RWPE1 (cell line): Measurements from ENCODE around the gene TRANK1.
"Not testable (repeated sequence)": the region's sequence is repeated elsewhere in the genome, so short reads cannot be mapped to it uniquely, and the experiment has no call there.

Source experiments
- CTCF ChIA-PET: fragments of 350-600 bp; sonication (Branson Sonifier 250); formaldehyde crosslinking; extraction: SDS; loops from one replicate; lab custom pipeline; 2021; lab: Yijun Ruan, JAX
- POLR2A ChIA-PET: fragments of 400-600 bp; formaldehyde crosslinking; extraction: SDS; loops from one replicate; lab custom pipeline; 2020; ENCODE audit warnings: antibody characterized with exemption; ENCODE audit not compliant: low non-redundant PET; lab: Yijun Ruan, JAX
- DNase-seq: peaks from one replicate; pipeline ENCODE4 v3.0.0; 2012; ENCODE audit warnings: low spot score
- H3K27ac ChIP-seq: fragments of 450-650 bp; 2 replicates; pipeline ENCODE4 v1.5.1; 2017
- TF ChIP-seq, protein P1 (sequence below): fragments of 450-650 bp; conservative IDR thresholded peaks from 2 replicates; pipeline ENCODE4 v1.5.1; 2017; ENCODE audit warnings: low read depth, mild to moderate bottlenecking

TRANK1 gene

DNA sequence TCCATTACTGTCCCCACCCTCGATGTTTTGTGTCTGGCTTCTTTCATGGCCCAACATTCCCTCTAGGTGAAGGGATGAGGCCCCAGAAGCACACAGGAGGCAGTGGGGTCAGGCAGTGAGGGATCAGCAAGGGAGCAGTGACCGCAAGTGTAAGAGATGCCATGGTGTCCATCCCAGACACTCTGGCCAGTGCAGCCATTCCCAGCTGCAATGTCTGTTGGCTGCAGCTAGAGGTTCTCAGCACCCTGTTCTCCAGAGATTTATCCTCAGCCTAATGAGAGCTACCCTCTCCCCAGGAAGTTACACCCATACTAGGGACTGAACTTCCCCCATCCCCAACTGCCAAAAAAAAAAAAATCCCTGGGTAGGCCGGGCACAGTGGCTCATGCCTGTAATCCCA lies 40.2 kb downstream of the TRANK1 start:
- CTCF ChIA-PET = no interaction called here
- H3K27ac ChIP-seq = no peak overlapping the region
- peak; percentile 2 for DNase-seq
- TF ChIP-seq, protein P1, sequence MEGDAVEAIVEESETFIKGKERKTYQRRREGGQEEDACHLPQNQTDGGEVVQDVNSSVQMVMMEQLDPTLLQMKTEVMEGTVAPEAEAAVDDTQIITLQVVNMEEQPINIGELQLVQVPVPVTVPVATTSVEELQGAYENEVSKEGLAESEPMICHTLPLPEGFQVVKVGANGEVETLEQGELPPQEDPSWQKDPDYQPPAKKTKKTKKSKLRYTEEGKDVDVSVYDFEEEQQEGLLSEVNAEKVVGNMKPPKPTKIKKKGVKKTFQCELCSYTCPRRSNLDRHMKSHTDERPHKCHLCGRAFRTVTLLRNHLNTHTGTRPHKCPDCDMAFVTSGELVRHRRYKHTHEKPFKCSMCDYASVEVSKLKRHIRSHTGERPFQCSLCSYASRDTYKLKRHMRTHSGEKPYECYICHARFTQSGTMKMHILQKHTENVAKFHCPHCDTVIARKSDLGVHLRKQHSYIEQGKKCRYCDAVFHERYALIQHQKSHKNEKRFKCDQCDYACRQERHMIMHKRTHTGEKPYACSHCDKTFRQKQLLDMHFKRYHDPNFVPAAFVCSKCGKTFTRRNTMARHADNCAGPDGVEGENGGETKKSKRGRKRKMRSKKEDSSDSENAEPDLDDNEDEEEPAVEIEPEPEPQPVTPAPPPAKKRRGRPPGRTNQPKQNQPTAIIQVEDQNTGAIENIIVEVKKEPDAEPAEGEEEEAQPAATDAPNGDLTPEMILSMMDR = no peak
- POLR2A ChIA-PET = interaction anchor here (0.7 kb wide), 1 partner anchor 14 kb away, joined by 5 read pairs; no protein-coding TSS in a partner anchor

DNA sequence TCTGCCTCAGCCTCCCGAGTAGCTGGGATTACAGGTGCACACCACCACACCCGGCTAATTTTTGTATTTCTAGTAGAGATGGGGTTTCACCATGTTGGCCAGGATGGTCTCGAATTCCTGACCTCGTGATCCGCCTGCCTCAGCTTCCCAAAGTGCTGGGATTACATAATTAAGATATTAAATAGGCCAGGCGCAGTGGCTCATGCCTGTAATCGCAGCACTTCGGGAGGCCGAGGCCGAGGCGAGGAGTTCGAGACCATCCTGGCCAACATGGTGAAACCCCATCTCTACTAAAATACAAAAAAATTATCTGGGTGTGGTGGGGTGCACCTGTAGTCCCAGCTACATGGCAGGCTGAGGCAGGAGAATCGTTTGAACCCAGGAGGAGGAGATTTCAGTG lies 40.8 kb downstream of the TRANK1 start:
- CTCF ChIA-PET, DNase-seq, H3K27ac ChIP-seq: not testable (repeated sequence)
- POLR2A ChIA-PET = interaction anchor here (0.7 kb wide), 1 partner anchor 13 kb away, joined by 5 read pairs; no protein-coding TSS in a partner anchor

DNA sequence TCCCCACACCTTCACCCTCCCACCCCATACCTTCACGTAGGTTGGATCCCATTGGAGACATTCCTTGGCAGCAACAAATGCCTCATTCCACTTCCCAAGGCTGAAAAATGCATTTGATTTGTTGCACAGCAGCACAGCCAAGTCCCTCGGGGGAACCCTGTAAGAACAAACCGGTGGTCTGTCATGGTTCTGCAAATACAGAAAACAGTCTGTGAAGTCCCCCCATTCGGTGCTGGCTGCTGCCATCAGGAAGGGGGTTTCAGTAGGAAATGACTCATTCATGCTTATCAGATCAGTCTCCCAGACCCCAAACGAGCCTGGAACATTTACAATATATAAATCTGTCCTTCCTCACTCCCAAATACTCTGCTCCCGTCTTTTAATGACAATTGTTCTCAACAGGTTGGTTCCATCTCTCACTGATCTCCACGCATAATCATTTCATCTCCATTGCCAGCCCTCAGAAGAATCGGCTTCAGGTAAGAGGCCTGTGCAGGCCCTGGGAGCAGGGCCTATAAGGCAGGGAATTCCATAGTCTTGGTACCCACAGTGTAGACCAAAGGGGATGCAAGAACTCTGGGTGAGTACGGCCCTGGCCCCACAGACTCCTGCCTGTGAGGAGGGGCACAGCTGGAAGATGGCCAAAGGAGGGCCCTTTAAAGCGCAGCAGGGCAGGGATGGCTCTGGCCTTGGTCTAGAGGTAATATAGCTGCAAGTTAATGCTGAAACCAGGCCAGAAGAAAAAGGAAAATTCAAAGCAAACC lies 41.6 kb downstream of the TRANK1 start:
- ChIA-PET POLR2A (no interaction called here), CTCF (no interaction called here)

DNA sequence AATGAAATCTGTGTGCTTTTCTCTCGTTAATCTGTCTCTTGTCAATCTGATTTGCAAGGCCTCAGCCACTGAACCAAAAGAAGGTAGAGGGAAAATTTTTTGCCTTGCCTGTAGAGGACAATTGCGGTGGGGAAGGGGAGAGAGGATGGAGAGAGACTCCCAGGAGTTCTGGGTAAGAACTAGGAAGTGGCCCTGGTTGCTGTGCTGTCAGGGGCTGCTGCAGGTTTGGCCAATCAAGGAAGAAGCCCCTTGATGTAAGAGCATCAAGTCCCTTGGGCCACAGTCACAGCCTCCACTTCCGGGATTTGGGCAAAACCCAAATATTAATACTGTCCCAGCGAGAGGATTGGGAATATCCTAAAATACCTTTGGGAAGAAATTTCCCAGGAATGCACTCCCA lies 43.3 kb downstream of the TRANK1 start:
- DNase-seq = no peak
- POLR2A ChIA-PET = no interaction called here
- no peak overlapping the region for H3K27ac ChIP-seq
- TF ChIP-seq, protein P1 = no peak
- CTCF ChIA-PET = no interaction called here

More for the DNA sequence above, 41.6 kb downstream of the TRANK1 start:
- TF ChIP-seq, protein P1 = no peak
- H3K27ac ChIP-seq = no peak overlapping the region
- no peak for DNase-seq

DNA sequence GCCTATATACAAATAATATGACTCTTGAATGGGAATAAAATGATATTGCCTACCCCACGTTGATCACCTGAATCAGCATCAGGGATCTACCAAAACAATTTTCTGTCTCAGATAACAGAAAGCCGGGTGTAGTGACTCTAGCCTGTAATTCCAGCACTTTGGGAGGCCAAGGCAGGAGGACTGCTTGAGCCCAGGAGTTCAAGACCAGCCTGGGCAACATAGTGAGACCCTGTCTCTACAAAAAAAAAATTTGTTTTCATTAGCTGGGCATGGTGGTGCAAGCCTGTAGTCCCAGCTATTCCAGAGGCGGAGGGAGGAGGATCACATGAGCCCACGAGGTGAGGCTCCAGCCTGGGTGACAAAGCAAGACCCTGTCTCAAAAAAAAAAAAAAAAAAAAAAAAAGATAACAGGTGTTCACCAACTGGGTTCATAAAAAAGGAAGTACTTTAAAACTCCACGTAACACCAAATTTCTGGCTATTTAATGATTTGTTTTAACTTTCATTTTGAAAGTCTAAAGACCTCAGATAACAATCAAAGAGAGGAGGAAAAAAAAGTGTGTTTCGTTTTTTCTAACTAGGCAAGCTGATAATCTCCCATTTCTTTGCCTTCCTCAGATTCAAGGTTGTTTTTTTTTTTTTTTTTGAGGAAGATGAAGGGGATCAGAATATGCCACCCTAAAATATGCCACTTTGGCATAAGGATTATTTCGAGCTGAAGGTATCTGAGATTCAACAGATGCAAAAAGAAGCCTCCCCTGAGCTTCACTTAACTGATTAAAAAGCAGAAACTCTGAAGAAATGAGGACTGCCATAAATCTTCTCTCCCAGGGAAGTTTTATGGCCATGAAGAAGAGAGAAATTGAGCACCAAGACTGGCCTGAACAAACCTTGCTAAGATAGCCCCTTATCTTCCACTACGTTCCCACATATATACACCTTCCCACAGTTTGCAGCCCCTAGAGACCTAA lies 44.1 kb downstream of the TRANK1 start:
- no peak overlapping the region for H3K27ac ChIP-seq
- ChIA-PET CTCF (no interaction called here), POLR2A (no interaction called here)
- TF ChIP-seq, protein P1 = no peak
- no peak for DNase-seq

DNA sequence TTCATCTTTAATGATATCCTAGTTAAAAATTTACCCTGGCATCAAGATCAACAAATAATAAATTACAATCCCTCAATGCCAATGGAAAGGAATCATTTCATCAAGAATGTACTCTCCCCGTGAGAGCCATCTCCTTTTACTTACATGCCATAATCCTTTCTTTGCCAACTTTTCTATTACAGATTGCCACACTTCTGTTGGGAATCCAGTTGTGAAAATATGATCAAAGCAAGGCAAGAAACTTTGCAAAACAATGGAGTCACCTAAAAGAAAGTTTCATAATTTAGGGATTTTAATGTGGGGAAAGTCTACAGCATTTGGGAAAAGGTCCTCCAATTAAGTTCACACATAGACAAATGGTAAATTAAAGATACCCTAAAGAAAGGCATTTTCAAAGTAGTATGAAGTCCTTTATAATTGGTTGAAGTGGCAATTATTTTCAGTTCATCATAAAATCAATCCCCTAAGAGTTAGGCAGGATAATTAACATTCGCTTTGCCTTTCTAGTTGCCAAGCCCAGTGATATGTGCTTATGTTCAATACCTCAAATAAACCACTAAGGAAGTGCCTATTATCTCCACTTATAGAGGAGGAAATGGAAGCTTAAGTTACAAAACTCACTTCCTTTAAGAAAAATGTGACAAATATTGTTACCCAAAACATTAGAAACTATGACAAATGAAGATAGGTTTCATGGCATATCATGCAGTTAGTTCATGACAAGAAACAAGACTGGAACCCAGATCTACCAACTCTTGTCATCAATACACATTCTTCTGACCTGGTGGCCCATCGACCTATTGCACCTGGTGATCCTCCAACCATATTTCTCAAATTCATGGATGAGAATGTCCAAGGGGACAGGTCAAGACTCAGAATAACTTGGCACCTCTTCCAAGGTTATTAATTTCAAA lies 49.1 kb downstream of the TRANK1 start:
- TF ChIP-seq, protein P1 = no peak
- POLR2A ChIA-PET = no interaction called here
- H3K27ac ChIP-seq = no peak overlapping the region
- CTCF ChIA-PET = no interaction called here
- no peak for DNase-seq
